ENCODE measurements around the gene KDM4B. TPM values are rescaled to one million over a fixed set of nuclear protein-coding genes. Genes with fewer than 3 reads are reported as not detected.

The KDM4B gene
- total and polyA plus RNA-seq, 2 of the 8 experiments (the other 6 are each of a cell fraction or from before 2014, with no cell fraction given) = 12.0 to 31.9 TPM

DNA sequence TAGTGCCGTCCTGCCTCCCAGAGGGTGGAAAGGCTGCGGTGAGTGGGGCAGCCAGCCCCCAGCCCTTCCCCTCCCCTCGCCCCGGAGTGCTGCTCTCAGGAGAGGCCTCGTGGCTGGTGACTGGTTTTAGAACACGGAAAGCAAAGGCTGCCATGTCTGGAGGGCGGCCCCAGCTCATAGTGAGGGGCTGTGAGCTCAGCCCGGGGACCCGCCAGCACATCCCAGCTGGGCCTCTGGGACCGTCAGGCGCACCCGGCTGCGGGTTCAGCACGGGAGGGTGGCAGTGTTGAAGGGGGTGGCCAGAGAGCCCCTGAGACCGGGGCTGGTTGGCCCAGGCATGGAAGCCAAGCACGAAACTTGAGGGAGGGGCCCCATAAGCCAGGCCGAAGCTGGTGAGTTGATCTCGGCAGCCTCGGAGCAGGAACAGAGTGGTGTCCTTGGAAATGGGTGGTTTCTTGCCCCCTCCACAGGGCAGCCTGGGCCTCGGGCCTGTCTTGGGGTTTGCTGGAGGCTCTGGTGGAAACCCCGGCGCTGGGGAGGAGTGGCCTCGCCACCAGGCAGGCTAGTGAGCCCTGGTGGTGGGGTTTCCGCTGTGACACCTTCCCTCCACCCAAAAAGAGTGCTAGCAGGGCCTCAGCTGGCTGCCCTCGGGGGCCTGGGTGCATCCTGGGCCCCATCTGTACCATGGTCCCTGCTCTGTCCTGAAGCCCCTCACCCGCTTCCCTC is 157.7 kb downstream of the KDM4B start (continued):
- no peak for TF ChIP-seq SUZ12 (IDR thresholded peaks at IDR 0.05; ENCODE audit: low read length)
- TF ChIP-seq EZH2 (IDR thresholded peaks at IDR 0.05; ENCODE audit: low read depth, low read length, severe bottlenecking) = no peak
- TF ChIP-seq CBX5 (IDR thresholded peaks at IDR 0.05; ENCODE audit: low read depth, low read length) = no peak
- TF ChIP-seq RBBP5 (IDR thresholded peaks at IDR 0.05; ENCODE audit: borderline replicate concordance, low read depth, low read length) = no peak
- no peak for TF ChIP-seq BCL11A (IDR thresholded peaks at IDR 0.05; ENCODE audit: low read depth in 2 of 2, low read length in 2 of 2)
- no peak for TF ChIP-seq EGR1 (IDR thresholded peaks at IDR 0.05; ENCODE audit: borderline replicate concordance, low read depth, low read length)
- TF ChIP-seq, protein P1, sequence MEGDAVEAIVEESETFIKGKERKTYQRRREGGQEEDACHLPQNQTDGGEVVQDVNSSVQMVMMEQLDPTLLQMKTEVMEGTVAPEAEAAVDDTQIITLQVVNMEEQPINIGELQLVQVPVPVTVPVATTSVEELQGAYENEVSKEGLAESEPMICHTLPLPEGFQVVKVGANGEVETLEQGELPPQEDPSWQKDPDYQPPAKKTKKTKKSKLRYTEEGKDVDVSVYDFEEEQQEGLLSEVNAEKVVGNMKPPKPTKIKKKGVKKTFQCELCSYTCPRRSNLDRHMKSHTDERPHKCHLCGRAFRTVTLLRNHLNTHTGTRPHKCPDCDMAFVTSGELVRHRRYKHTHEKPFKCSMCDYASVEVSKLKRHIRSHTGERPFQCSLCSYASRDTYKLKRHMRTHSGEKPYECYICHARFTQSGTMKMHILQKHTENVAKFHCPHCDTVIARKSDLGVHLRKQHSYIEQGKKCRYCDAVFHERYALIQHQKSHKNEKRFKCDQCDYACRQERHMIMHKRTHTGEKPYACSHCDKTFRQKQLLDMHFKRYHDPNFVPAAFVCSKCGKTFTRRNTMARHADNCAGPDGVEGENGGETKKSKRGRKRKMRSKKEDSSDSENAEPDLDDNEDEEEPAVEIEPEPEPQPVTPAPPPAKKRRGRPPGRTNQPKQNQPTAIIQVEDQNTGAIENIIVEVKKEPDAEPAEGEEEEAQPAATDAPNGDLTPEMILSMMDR (IDR thresholded peaks at IDR 0.05; ENCODE audit: control extremely low read depth in 1 of 3, insufficient read depth in 1 of 3, low read depth in 1 of 3, low read length in 3 of 3) = no peak
- TF ChIP-seq USF2 (IDR thresholded peaks at IDR 0.05; ENCODE audit: low read length) = no peak
- TF ChIP-seq POLR2AphosphoS5 (IDR thresholded peaks at IDR 0.05; ENCODE audit: low read depth, low read length) = no peak
